Posterior vena cava (tissue), 2 donors: ENCODE data around the gene ST7. TPM values are rescaled to one million over a fixed set of nuclear protein-coding genes. Genes with fewer than 3 reads are reported as not detected.

Experiments used
- DNase-seq: peaks from one replicate; pipeline ENCODE4 v3.0.0-alpha.2; 2020; ENCODE audit warnings: low spot score
- intact Hi-C, 2 donors: fragments of 100-400 bp; cut with DNase I; formaldehyde crosslinking; loops; one replicate each; pipeline versions ENCODE4 v1.14.1 to v1.14.2; 2022 to 2023
- total RNA-seq, 2 donors: library from RNA; stranded (reverse); fragmentation: NEBNext Ultra II Directional; extraction: Animal tissue kit (Norgen Biotek cat#: 25700); gene quantifications; one replicate each; pipeline ENCODE4 v1.2.1, GENCODE V29; 2021
- donor health status: DM: yes; HTN: yes; CAD: no.
- donor health status: DM: yes; HTN: yes; CAD: no.

The ST7 gene
- total RNA-seq, 2 donors from 2014 or later: 14.9 to 16.2 TPM

GRCh38 chr7:117190104-117190503 lies 236.8 kb downstream of the ST7 start:
- intact Hi-C loops: no loop called here
- DNase-seq: no peak

GRCh38 chr7:117190746-117191435 lies 237.6 kb downstream of the ST7 start:
- DNase-seq: no peak

DNA sequence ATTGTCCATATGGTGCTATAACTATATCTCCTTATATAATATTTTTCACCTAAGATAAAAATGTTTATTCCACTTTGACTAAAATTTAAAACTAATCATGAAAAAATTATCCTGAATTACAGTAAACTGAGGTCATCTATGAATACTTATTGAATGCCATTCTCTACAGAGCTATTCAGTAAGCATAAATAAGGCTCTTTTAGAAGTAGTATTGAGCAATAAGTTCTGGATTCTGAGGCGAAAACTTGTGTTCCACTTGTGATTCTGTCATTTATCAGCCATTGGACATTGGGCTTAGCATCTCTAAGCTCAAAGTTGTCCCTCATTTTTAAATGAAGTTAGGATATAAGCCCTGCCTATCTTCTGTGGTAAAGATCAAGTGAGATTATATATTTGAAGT lies 238.8 kb downstream of the ST7 start:
- intact Hi-C loops: no loop called here

More at GRCh38 chr7:117190746-117191435, 237.6 kb downstream of the ST7 start:
- intact Hi-C loops: no loop called here

GRCh38 chr7:117193564-117193963 lies 240.3 kb downstream of the ST7 start:
- intact Hi-C loops: no loop called here
- DNase-seq: no peak

More for the DNA sequence above, 238.8 kb downstream of the ST7 start:
- no peak for DNase-seq

DNA sequence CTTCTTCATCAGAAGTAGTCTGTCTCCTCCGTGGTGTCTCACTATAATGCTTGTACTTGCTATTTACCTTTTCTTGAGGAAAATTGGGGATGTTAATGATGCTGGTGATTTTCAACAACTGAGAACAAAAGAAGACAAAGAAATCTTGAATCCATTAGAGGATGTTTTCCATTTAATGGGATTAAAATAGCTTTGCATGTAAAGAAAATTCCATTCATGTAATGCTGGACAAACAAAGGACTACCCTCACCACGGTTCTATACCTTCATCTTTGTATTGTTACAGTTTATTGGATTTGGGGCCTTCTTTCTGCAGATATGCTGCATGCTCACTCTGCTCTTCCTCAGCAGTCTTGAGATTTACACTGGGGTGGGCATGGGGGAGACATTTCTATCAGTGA lies 241.1 kb downstream of the ST7 start:
- DNase-seq: no peak
- intact Hi-C loops: no loop called here

GRCh38 chr7:117195361-117196029 lies 242.2 kb downstream of the ST7 start:
- DNase-seq: no peak
- intact Hi-C loops: no loop called here

- DNase-seq: no peak
- intact Hi-C loops: no loop called here
Measured at GRCh38 chr7:117200132-117200531, 246.8 kb downstream of the ST7 start.

DNA sequence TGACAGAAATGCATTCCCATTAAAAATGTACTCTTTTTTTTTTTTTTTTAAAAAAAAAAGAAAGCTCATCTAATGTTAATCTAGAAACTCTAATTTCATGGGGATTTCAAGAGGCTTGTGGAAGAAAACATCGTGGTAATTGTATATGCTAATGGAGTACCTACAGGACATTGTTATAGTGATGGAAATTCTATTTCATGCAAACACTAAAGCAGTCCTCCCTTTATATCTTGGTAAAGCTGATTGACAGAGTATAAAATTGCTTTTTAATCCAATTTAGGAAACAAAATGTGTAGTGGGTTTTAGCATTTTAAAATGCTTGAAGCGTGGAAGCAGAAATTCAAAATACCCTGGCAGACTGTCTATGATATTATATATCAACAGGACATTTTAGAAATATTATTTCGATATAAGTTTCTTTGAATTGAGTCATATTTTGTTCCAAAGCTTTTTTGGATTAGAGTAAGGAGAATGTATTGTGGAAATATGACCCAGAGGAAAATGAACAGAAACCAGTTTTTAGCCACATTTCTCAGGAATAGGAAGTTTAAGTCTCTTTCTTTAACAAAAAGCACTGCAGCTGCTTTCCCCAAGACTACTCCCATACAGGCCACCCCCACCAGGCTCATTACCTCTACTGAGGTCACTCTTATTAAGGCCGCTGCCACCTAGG lies 247.6 kb downstream of the ST7 start:
- intact Hi-C loops: no loop called here
- DNase-seq: no peak

- no peak for DNase-seq
- intact Hi-C loops: no loop called here
Measured at GRCh38 chr7:117202511-117202910, 249.2 kb downstream of the ST7 start.

GRCh38 chr7:117203205-117203604 lies 249.9 kb downstream of the ST7 start:
- intact Hi-C loops: no loop called here
- DNase-seq: no peak

DNA sequence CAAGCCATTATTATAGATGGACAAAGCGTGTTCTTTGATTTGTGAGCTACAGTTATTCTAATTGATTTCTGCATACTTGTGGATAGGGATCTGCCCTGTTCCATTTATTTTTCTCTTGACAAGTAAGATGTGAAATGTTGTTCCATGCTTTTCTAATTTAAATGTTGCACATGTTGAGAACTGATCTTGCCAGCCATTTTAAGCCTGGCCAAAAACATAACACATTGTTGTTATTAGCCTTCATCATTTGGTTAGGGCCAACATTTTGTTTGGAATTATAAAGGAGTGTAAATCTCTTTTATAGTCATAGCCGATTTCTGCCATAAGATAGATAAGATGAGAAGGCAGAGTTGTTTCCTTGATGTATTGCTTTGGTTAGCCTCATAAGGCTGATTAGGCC lies 252.6 kb downstream of the ST7 start:
- DNase-seq: no peak
- intact Hi-C loops: no loop called here

- intact Hi-C loops: no loop called here
- DNase-seq: no peak
Measured at GRCh38 chr7:117208257-117208656, 255.0 kb downstream of the ST7 start.

- intact Hi-C loops: no loop called here
- DNase-seq: no peak
Measured at GRCh38 chr7:117210397-117210796, 257.1 kb downstream of the ST7 start.

- intact Hi-C loops: no loop called here
Measured at GRCh38 chr7:117210908-117211307, 257.6 kb downstream of the ST7 start.

DNA sequence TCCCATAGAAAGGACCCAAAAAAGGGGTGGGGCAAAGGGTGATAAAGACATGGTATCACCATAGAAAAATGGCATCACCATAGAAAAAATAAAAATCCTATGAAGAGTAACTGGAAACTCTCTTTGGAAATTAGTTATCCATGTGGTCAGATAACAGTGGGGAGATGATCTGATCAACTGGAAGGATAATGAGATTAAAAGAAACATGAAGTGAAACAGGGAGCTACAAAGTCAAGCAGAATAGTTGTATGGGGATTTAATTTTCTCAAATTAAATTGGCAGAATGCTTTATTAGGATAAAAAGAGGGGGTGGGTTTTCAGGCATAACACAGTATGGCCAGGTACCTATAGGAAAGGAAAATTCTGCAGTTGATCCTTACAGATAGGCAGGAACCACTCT lies 258.3 kb downstream of the ST7 start:
- intact Hi-C loops: no loop called here
- DNase-seq: no peak

More at GRCh38 chr7:117210908-117211307, 257.6 kb downstream of the ST7 start:
- no peak for DNase-seq

DNA sequence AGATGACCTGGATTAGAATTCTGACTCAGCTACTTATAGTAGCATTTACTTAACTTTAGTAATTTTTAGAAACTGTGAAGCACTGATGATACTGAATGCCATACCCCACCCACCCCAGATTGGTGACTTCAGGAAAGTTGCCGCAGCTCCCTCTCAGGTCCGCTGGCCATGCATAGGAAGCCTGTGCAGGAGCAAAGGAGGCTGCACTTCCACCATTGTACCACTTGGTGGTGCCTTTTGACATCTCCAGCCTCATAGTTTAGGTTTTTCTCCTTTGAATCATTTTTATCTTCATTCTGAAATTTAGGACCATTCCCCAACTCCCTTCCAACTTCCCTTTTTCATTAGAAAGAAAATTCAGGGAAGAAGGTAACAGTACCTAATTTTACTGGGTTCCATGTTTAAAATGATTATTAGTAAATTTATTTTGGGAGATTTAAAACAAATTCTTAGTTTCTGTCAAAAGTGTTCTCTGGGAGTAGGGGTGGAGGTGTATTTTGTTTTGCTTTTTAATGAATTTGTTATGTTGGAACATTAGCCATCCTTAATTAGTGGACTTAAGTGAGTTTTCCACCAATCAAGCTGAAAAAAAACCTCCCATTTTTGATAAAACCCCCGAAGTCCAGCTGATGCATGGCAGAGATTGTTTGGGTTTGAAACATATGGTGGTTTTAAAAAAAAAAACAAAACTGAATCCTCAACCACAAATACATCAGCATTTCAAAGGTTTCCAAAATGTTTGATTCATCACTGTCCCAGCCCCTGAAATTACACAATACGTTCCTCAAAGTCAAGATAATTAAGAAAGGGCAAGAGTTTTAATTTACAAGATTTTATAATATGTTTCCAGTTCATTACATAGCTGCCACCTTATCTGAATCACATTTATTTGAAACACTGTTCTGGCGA lies 259.9 kb downstream of the ST7 start:
- no peak for DNase-seq
- intact Hi-C loops: no loop called here

DNA sequence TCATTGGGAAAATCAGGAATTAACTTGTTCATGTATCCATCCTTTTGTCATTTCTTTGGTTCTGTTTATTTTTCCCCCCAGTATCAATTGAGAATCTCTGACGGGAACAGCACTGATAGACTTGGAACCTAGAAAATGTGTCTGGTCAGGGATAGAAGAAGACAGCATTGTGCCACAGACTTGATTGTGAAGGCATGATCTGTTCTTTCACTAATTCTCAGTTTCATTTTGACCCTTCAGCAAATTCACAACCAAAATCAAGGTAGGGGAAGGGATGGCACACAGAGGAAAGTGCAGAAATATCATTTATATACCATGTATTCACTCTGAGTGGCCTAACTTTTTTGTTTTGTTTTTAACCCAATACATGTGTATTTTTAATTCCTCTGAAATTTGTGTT lies 262.7 kb downstream of the ST7 start:
- intact Hi-C loops: no loop called here
- DNase-seq: no peak

GRCh38 chr7:117216436-117217069 lies 263.3 kb downstream of the ST7 start:
- DNase-seq: no peak
- intact Hi-C loops: no loop called here
